Loucy (cell line): Measurements from ENCODE around the gene LRRC45.

Experiments used
- H2AFZ ChIP-seq: fragments of 200-600 bp; sonication (generic); 2 replicates; pipeline ENCODE4 v1.6.0; 2016; ENCODE audit warnings: antibody characterized with exemption, mild to moderate bottlenecking, low read length, moderate library complexity
- H3F3A ChIP-seq: fragments of 200-600 bp; 2 replicates; pipeline ENCODE4 v1.6.0; 2016; ENCODE audit warnings: antibody characterized with exemption, low read depth, mild to moderate bottlenecking
- H3K27me3 ChIP-seq: fragments of 200-600 bp; sonication (generic); 2 replicates; pipeline ENCODE4 v1.6.1; 2014; ENCODE audit warnings: low read length, mild to moderate bottlenecking; ENCODE audit not compliant: insufficient read depth, poor library complexity, severe bottlenecking
- H3K36me3 ChIP-seq: fragments of 200-600 bp; sonication (generic); 2 replicates; pipeline ENCODE4 v1.6.1; 2016; ENCODE audit warnings: low read length; ENCODE audit not compliant: insufficient read depth
- H3K4me1 ChIP-seq: fragments of 200-600 bp; sonication (generic); 2 replicates; pipeline ENCODE4 v1.5.1; 2014; ENCODE audit warnings: low read length, mild to moderate bottlenecking; ENCODE audit not compliant: insufficient read depth, poor library complexity, severe bottlenecking
- H3K4me2 ChIP-seq: fragments of 200-600 bp; sonication (generic); 2 replicates; pipeline ENCODE4 v1.6.0; 2014; ENCODE audit warnings: antibody characterized with exemption, low read length, low read depth, mild to moderate bottlenecking; ENCODE audit not compliant: poor library complexity, severe bottlenecking
- H3K4me3 ChIP-seq: fragments of 200-600 bp; sonication (generic); 2 replicates; pipeline ENCODE4 v1.5.1; 2014; ENCODE audit warnings: low read length, mild to moderate bottlenecking, mixed read lengths; ENCODE audit not compliant: poor library complexity, severe bottlenecking
- H3K79me2 ChIP-seq: fragments of 200-600 bp; sonication (generic); 2 replicates; pipeline ENCODE4 v1.6.1; 2014; ENCODE audit warnings: low read length; ENCODE audit not compliant: insufficient read depth
- H3K9ac ChIP-seq: fragments of 200-600 bp; sonication (generic); 2 replicates; pipeline ENCODE4 v1.6.0; 2014; ENCODE audit warnings: mild to moderate bottlenecking, low read depth, low read length, moderate library complexity; ENCODE audit not compliant: poor library complexity, severe bottlenecking
- H3K9me2 ChIP-seq: fragments of 200-600 bp; sonication (generic); replicated peaks from 2 replicates; pipeline ENCODE4 v1.6.1; 2016; ENCODE audit warnings: low read depth, low read length, mixed read lengths
- H3K9me3 ChIP-seq: fragments of 200-600 bp; sonication (generic); 2 replicates; pipeline ENCODE4 v1.6.1; 2014; ENCODE audit warnings: mild to moderate bottlenecking, antibody characterized with exemption, low read length, low read depth; ENCODE audit not compliant: insufficient read depth
- H4K20me1 ChIP-seq: fragments of 200-600 bp; sonication (generic); 2 replicates; pipeline ENCODE4 v1.6.0; 2014; ENCODE audit warnings: antibody characterized with exemption, low read length, mild to moderate bottlenecking; ENCODE audit not compliant: insufficient read depth, poor library complexity, severe bottlenecking
- EZH2phosphoT487 ChIP-seq: fragments of 200-600 bp; IDR thresholded peaks from 2 replicates; pipeline ENCODE4 v1.6.1; 2018; ENCODE audit warnings: antibody characterized with exemption, mild to moderate bottlenecking, moderate library complexity, borderline replicate concordance
- TF ChIP-seq, protein P1 (sequence below): fragments of 200-600 bp; sonication (generic); conservative IDR thresholded peaks from 2 replicates; pipeline ENCODE4 v1.5.1; 2014; ENCODE audit warnings: mild to moderate bottlenecking, antibody characterized with exemption, low read length

The LRRC45 gene

DNA sequence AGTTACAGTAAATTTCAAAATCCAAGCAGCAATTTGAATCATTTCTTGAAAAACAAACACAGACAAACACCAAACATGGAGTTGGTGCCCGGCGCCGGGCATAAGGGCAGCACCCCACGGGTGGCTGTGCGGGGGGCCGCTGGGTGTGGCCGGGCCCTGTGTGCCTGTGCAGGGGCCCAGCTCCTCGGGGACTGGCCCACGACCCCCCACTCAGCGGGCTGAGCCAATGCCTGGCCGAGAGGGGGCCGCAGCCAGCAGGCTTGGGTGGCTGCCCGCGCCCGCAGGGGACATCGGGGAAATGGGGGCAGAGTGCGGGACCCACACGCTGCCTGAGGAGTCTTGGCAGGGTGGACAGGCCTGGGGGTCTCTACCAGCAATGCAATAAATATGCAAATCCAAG lies 55.3 kb downstream of the LRRC45 start:
- Histone ChIP-seq H4K20me1 (no peaks in the 10 kb centered on the region), H3K4me3 (no peak overlapping the region), H3K9ac (no peak overlapping the region), H3K4me1 (no peaks in the 10 kb centered on the region), H2AFZ (no peak overlapping the region), H3K36me3 (peaks cover 47% of the 10 kb centered on the region; the same call in 1 of the 2 replicates), H3K27me3 (no peaks in the 10 kb centered on the region), H3F3A (no peaks in the 10 kb centered on the region), H3K79me2 (no peaks in the 10 kb centered on the region), H3K4me2 (no peak overlapping the region), H3K9me3 (no peaks in the 10 kb centered on the region), H3K9me2 (no peaks in the 10 kb centered on the region)
- no peak for TF ChIP-seq EZH2phosphoT487
- TF ChIP-seq, protein P1, sequence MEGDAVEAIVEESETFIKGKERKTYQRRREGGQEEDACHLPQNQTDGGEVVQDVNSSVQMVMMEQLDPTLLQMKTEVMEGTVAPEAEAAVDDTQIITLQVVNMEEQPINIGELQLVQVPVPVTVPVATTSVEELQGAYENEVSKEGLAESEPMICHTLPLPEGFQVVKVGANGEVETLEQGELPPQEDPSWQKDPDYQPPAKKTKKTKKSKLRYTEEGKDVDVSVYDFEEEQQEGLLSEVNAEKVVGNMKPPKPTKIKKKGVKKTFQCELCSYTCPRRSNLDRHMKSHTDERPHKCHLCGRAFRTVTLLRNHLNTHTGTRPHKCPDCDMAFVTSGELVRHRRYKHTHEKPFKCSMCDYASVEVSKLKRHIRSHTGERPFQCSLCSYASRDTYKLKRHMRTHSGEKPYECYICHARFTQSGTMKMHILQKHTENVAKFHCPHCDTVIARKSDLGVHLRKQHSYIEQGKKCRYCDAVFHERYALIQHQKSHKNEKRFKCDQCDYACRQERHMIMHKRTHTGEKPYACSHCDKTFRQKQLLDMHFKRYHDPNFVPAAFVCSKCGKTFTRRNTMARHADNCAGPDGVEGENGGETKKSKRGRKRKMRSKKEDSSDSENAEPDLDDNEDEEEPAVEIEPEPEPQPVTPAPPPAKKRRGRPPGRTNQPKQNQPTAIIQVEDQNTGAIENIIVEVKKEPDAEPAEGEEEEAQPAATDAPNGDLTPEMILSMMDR = no peak

DNA sequence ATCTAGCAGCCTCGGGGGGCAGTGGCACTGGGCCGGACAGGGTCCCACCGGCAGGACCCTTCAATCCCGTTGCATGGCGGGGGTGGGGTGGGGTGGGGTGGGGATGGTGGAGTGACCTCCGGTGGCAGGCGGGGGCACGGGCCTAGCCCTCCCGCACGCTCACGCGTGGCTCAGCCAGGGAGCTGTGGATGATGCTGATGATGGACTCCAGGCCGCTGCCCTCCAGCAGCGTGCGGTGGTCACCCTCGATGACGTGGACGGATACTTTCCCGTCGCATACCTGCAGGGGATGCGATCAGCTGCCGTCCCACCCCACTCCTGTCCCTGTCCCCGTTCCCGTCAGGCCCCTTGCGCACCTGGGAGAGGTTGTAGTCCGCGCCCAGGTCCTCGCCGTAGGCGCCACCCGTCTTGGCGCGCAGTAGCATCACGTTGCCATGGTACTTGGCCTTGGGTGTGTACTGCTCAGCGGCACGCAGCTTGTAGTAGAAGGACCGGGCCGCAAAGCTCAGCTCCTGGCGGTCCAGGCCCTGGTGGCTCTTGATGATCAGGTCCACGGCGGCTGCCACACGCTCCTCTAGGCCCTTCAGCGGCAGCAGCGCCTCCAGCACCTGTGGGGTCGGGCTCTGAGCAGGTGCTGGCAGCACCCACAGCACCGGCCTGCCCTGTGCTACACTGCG lies 56.0 kb downstream of the LRRC45 start:
- TF ChIP-seq EZH2phosphoT487 = no peak
- TF ChIP-seq, protein P1 = no peak
- no peaks in the 10 kb centered on the region for H3K9me2 ChIP-seq
- H3K4me3 ChIP-seq = no peak overlapping the region
- H3K9ac ChIP-seq = no peak overlapping the region
- no peaks in the 10 kb centered on the region for H3K4me1 ChIP-seq
- H3F3A ChIP-seq = no peaks in the 10 kb centered on the region
- H3K36me3 ChIP-seq = peaks cover 54% of the 10 kb centered on the region; the same call in 1 of the 2 replicates
- H3K9me3 ChIP-seq = no peaks in the 10 kb centered on the region
- no peaks in the 10 kb centered on the region for H3K79me2 ChIP-seq
- H4K20me1 ChIP-seq = no peaks in the 10 kb centered on the region
- H2AFZ ChIP-seq = no peak overlapping the region
- no peak overlapping the region for H3K4me2 ChIP-seq
- no peaks in the 10 kb centered on the region for H3K27me3 ChIP-seq

DNA sequence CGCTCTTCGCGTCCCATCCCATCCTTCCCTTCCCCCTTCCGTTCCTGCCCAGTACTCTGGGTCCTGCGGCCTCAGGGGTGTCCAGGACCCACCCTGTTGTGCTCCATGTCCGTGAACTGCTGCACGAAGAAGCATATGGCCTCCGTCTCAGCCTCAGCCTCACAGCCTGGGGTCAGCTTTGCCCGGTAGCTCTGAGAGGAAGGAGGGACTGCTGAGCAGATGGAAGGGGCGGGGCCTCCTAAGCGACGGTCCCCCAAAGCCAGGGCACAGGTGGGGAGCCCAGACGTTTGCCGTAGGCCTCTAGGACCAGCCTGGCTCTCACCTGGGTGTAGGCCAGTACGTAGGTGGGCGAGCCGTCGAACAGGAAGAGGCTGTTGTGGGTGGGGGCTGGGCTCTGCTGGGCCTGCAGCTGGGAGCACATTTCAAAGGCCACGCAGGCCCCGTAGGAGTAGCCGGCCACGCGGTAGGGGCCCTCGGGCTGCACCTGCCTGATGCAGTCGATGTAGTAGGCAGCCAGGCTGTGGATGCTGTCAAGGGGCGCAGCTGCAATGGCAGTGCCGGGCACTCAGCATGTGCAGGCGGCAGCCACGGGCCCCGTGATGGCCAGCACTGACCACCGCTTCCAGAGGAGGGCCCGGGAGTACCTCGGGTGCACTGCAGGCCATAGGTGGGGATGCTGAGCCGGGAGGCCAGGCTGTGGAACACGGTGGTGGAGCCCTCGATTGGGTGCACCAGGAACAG lies 57.1 kb downstream of the LRRC45 start:
- TF ChIP-seq, protein P1 = no peak
- no peak for TF ChIP-seq EZH2phosphoT487
- H3K27me3 ChIP-seq = no peaks in the 10 kb centered on the region
- no peak overlapping the region for H3K4me3 ChIP-seq
- no peaks in the 10 kb centered on the region for H3K9me3 ChIP-seq
- H4K20me1 ChIP-seq = peaks cover 4% of the 10 kb centered on the region
- no peak overlapping the region for H3K4me2 ChIP-seq
- H3K36me3 ChIP-seq = peaks cover 65% of the 10 kb centered on the region; the same call in 1 of the 2 replicates
- no peaks in the 10 kb centered on the region for H3K79me2 ChIP-seq
- no peaks in the 10 kb centered on the region for H3F3A ChIP-seq
- no peak overlapping the region for H2AFZ ChIP-seq
- H3K4me1 ChIP-seq = no peaks in the 10 kb centered on the region
- no peak overlapping the region for H3K9ac ChIP-seq
- H3K9me2 ChIP-seq = no peaks in the 10 kb centered on the region
